HEK293 (cell line): ENCODE data around the gene KIF5A.

Source experiments
- CTCF ChIA-PET: fragments of 350-600 bp; formaldehyde crosslinking; extraction: SDS; loops from one replicate; lab custom pipeline; 2021; ENCODE audit warnings: antibody characterized with exemption; lab: Yijun Ruan, JAX
- POLR2A ChIA-PET: fragments of 300-600 bp; formaldehyde crosslinking; extraction: SDS; loops from one replicate; lab custom pipeline; 2020; ENCODE audit warnings: antibody characterized with exemption, inconsistent platforms; lab: Yijun Ruan, JAX
- H3K27ac ChIP-seq: fragments of 200-500 bp; sonication (Bioruptor generic); 2 replicates; pipeline ENCODE4 v1.5.1; 2014; ENCODE audit warnings: low read depth, low read length, control low read depth, inconsistent platforms; ENCODE audit errors: extremely low read depth
- H3K36me3 ChIP-seq, 2 experiments: fragments of 200-500 bp in 1 of 2; sonication (Bioruptor generic) in 1 of 2; 1 replicate in 1 of 2; 2 replicates in 1 of 2; pipeline ENCODE4 v1.5.1; 2014 to 2017; ENCODE audit warnings: inconsistent platforms in 2 of 2, low read length in 2 of 2; ENCODE audit not compliant: control insufficient read depth in 2 of 2, insufficient read depth in 1 of 2
- H3K4me1 ChIP-seq: fragments of 200-500 bp; sonication (Bioruptor generic); 2 replicates; pipeline ENCODE4 v1.5.1; 2014; ENCODE audit warnings: mild to moderate bottlenecking, low read length, inconsistent platforms; ENCODE audit not compliant: control insufficient read depth, insufficient read depth
- H3K4me3 ChIP-seq: 2 replicates; pipeline ENCODE4 v1.5.1; 2011; ENCODE audit warnings: low read depth, mild to moderate bottlenecking, control low read depth, low read length, moderate library complexity
- H3K9me3 ChIP-seq: fragments of 200-500 bp; sonication (Bioruptor generic); 2 replicates; pipeline ENCODE4 v1.5.1; 2014; ENCODE audit warnings: low read depth, low read length, inconsistent platforms; ENCODE audit not compliant: control insufficient read depth, insufficient read depth
- HOXD13 ChIP-seq: sonication (generic); formaldehyde crosslinking; IDR thresholded peaks from 2 replicates; pipeline ENCODE4 v1.8.0; 2022; ENCODE audit warnings: missing genetic modification reagents, borderline replicate concordance
- KLF16 ChIP-seq: fragments of 450-650 bp; formaldehyde crosslinking; IDR thresholded peaks from 2 replicates; pipeline ENCODE4 v1.5.1; 2017; ENCODE audit warnings: missing biosample characterization, missing genetic modification characterization
- YY1 ChIP-seq: fragments of 450-650 bp; formaldehyde crosslinking; IDR thresholded peaks from 2 replicates; pipeline ENCODE4 v1.5.1; 2018; ENCODE audit warnings: missing biosample characterization, missing genetic modification characterization
- ZNF112 ChIP-seq: fragments of 450-650 bp; formaldehyde crosslinking; IDR thresholded peaks from 2 replicates; pipeline ENCODE4 v1.5.0; 2017; ENCODE audit warnings: missing biosample characterization, missing genetic modification characterization
- ZNF121 ChIP-seq: fragments of 450-650 bp; formaldehyde crosslinking; IDR thresholded peaks from 2 replicates; pipeline ENCODE4 v1.5.1; 2016; ENCODE audit warnings: missing biosample characterization, missing genetic modification characterization
- ZNF16 ChIP-seq: fragments of 450-650 bp; formaldehyde crosslinking; IDR thresholded peaks from 2 replicates; pipeline ENCODE4 v1.5.1; 2016; ENCODE audit warnings: low read depth, missing biosample characterization, missing genetic modification characterization
- ZNF19 ChIP-seq: fragments of 450-650 bp; formaldehyde crosslinking; IDR thresholded peaks from 2 replicates; pipeline ENCODE4; 2016; ENCODE audit warnings: missing biosample characterization, missing genetic modification characterization, low read depth
- ZNF302 ChIP-seq: fragments of 450-650 bp; formaldehyde crosslinking; IDR thresholded peaks from 2 replicates; pipeline ENCODE4 v1.5.1; 2016; ENCODE audit warnings: missing biosample characterization, missing genetic modification characterization, low read depth
- ZNF433 ChIP-seq: fragments of 450-650 bp; formaldehyde crosslinking; IDR thresholded peaks from 2 replicates; pipeline ENCODE4 v1.5.1; 2016; ENCODE audit warnings: missing biosample characterization, missing genetic modification characterization, low read depth
- ZNF530 ChIP-seq: fragments of 450-650 bp; formaldehyde crosslinking; IDR thresholded peaks from 2 replicates; pipeline ENCODE4 v1.5.1; 2016; ENCODE audit warnings: low read depth, missing biosample characterization, missing genetic modification characterization
- ZNF585B ChIP-seq: fragments of 450-650 bp; formaldehyde crosslinking; IDR thresholded peaks from 2 replicates; pipeline ENCODE4 v1.5.1; 2016; ENCODE audit warnings: missing biosample characterization, missing genetic modification characterization
- ZNF660 ChIP-seq: fragments of 450-650 bp; IDR thresholded peaks from 2 replicates; pipeline ENCODE4 v1.5.1; 2018; ENCODE audit warnings: missing biosample characterization, mild to moderate bottlenecking, missing genetic modification characterization
- ZNF830 ChIP-seq: fragments of 450-650 bp; IDR thresholded peaks from 2 replicates; pipeline ENCODE4 v1.5.0; 2018; ENCODE audit warnings: missing biosample characterization, missing genetic modification characterization, low read depth, mild to moderate bottlenecking, moderate library complexity
- TF ChIP-seq, protein P1 (sequence below): fragments of 450-650 bp; formaldehyde crosslinking; IDR thresholded peaks from 2 replicates; pipeline ENCODE4 v1.5.1; 2016; ENCODE audit warnings: missing biosample characterization, missing genetic modification characterization
- TF ChIP-seq, protein P2 (sequence below): fragments of 450-650 bp; formaldehyde crosslinking; IDR thresholded peaks from 2 replicates; pipeline ENCODE4 v1.5.1; 2017; ENCODE audit warnings: missing biosample characterization, missing genetic modification characterization
- TF ChIP-seq, protein P3 (sequence below): fragments of 450-650 bp; formaldehyde crosslinking; IDR thresholded peaks from 2 replicates; pipeline ENCODE4 v1.5.1; 2016; ENCODE audit warnings: missing biosample characterization, missing genetic modification characterization
- TF ChIP-seq, protein P4 (sequence below): fragments of 450-650 bp; formaldehyde crosslinking; IDR thresholded peaks from 2 replicates; pipeline ENCODE4 v1.5.1; 2016; ENCODE audit warnings: missing biosample characterization, missing genetic modification characterization
- TF ChIP-seq, protein P5 (sequence below): fragments of 450-650 bp; formaldehyde crosslinking; IDR thresholded peaks from 2 replicates; pipeline ENCODE4 v1.5.1; 2016; ENCODE audit warnings: missing biosample characterization, missing genetic modification characterization
- TF ChIP-seq, protein P6 (sequence below): fragments of 450-650 bp; formaldehyde crosslinking; IDR thresholded peaks from 2 replicates; pipeline ENCODE4 v1.5.1; 2016; ENCODE audit warnings: missing biosample characterization, missing genetic modification characterization
- TF ChIP-seq, protein P7 (sequence below): fragments of 450-650 bp; formaldehyde crosslinking; IDR thresholded peaks from 2 replicates; pipeline ENCODE4 v1.5.1; 2016; ENCODE audit warnings: missing biosample characterization, missing genetic modification characterization

Gene KIF5A

DNA sequence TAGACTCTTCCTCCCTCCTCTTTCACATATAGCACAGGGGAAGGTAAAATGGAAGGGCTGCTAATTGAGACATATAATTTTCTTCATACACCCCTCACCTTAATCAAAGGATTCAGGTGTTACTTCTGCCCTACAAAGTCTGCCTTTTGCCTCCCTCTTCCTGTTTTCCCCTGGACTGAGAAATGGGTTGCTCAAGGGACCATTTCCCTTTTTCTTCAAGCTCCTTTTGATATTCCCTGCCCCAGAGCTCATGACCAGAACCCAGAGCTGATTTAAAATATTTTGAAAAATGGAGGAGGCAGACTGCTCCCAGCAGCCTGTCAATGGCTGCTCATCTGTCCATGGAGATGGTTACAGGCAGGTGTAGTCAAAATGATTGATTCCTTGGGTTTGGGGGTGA lies 34.8 kb downstream of the KIF5A start:
- H3K4me3 ChIP-seq: no peak overlapping the region
- CTCF ChIA-PET: interaction anchor here (0.6 to 6.6 kb wide), 18 partner anchors 8 to 174 kb away, joined by 3 to 113 read pairs (median 9); partner anchors contain the start of gene B4GALNT1
- no peak overlapping the region for H3K27ac ChIP-seq
- TF ChIP-seq YY1 (tag by site-specific recombination) (no peak), ZNF112 (tag by site-specific recombination) (no peak), ZNF302 (no peak), HOXD13 (CRISPR knock-in tag) (no peak), ZNF16 (no peak), ZNF19 (tag by site-specific recombination) (no peak), ZNF585B (tag by site-specific recombination) (no peak), ZNF660 (tag by site-specific recombination) (no peak), ZNF530 (tag by site-specific recombination) (no peak), ZNF433 (tag by site-specific recombination) (no peak), ZNF121 (no peak), ZNF830 (tag by site-specific recombination) (no peak), KLF16 (no peak)
- TF ChIP-seq, protein P1, sequence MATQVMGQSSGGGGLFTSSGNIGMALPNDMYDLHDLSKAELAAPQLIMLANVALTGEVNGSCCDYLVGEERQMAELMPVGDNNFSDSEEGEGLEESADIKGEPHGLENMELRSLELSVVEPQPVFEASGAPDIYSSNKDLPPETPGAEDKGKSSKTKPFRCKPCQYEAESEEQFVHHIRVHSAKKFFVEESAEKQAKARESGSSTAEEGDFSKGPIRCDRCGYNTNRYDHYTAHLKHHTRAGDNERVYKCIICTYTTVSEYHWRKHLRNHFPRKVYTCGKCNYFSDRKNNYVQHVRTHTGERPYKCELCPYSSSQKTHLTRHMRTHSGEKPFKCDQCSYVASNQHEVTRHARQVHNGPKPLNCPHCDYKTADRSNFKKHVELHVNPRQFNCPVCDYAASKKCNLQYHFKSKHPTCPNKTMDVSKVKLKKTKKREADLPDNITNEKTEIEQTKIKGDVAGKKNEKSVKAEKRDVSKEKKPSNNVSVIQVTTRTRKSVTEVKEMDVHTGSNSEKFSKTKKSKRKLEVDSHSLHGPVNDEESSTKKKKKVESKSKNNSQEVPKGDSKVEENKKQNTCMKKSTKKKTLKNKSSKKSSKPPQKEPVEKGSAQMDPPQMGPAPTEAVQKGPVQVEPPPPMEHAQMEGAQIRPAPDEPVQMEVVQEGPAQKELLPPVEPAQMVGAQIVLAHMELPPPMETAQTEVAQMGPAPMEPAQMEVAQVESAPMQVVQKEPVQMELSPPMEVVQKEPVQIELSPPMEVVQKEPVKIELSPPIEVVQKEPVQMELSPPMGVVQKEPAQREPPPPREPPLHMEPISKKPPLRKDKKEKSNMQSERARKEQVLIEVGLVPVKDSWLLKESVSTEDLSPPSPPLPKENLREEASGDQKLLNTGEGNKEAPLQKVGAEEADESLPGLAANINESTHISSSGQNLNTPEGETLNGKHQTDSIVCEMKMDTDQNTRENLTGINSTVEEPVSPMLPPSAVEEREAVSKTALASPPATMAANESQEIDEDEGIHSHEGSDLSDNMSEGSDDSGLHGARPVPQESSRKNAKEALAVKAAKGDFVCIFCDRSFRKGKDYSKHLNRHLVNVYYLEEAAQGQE (tag by site-specific recombination): no peak
- TF ChIP-seq, protein P2, sequence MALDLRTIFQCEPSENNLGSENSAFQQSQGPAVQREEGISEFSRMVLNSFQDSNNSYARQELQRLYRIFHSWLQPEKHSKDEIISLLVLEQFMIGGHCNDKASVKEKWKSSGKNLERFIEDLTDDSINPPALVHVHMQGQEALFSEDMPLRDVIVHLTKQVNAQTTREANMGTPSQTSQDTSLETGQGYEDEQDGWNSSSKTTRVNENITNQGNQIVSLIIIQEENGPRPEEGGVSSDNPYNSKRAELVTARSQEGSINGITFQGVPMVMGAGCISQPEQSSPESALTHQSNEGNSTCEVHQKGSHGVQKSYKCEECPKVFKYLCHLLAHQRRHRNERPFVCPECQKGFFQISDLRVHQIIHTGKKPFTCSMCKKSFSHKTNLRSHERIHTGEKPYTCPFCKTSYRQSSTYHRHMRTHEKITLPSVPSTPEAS: no peak
- TF ChIP-seq, protein P3, sequence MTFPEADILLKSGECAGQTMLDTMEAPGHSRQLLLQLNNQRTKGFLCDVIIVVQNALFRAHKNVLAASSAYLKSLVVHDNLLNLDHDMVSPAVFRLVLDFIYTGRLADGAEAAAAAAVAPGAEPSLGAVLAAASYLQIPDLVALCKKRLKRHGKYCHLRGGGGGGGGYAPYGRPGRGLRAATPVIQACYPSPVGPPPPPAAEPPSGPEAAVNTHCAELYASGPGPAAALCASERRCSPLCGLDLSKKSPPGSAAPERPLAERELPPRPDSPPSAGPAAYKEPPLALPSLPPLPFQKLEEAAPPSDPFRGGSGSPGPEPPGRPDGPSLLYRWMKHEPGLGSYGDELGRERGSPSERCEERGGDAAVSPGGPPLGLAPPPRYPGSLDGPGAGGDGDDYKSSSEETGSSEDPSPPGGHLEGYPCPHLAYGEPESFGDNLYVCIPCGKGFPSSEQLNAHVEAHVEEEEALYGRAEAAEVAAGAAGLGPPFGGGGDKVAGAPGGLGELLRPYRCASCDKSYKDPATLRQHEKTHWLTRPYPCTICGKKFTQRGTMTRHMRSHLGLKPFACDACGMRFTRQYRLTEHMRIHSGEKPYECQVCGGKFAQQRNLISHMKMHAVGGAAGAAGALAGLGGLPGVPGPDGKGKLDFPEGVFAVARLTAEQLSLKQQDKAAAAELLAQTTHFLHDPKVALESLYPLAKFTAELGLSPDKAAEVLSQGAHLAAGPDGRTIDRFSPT: no peak
- TF ChIP-seq, protein P4, sequence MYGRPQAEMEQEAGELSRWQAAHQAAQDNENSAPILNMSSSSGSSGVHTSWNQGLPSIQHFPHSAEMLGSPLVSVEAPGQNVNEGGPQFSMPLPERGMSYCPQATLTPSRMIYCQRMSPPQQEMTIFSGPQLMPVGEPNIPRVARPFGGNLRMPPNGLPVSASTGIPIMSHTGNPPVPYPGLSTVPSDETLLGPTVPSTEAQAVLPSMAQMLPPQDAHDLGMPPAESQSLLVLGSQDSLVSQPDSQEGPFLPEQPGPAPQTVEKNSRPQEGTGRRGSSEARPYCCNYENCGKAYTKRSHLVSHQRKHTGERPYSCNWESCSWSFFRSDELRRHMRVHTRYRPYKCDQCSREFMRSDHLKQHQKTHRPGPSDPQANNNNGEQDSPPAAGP (tag by site-specific recombination): no peak
- TF ChIP-seq, protein P5, sequence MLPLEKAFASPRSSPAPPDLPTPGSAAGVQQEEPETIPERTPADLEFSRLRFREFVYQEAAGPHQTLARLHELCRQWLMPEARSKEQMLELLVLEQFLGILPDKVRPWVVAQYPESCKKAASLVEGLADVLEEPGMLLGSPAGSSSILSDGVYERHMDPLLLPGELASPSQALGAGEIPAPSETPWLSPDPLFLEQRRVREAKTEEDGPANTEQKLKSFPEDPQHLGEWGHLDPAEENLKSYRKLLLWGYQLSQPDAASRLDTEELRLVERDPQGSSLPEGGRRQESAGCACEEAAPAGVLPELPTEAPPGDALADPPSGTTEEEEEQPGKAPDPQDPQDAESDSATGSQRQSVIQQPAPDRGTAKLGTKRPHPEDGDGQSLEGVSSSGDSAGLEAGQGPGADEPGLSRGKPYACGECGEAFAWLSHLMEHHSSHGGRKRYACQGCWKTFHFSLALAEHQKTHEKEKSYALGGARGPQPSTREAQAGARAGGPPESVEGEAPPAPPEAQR (tag by site-specific recombination): no peak
- TF ChIP-seq, protein P6, sequence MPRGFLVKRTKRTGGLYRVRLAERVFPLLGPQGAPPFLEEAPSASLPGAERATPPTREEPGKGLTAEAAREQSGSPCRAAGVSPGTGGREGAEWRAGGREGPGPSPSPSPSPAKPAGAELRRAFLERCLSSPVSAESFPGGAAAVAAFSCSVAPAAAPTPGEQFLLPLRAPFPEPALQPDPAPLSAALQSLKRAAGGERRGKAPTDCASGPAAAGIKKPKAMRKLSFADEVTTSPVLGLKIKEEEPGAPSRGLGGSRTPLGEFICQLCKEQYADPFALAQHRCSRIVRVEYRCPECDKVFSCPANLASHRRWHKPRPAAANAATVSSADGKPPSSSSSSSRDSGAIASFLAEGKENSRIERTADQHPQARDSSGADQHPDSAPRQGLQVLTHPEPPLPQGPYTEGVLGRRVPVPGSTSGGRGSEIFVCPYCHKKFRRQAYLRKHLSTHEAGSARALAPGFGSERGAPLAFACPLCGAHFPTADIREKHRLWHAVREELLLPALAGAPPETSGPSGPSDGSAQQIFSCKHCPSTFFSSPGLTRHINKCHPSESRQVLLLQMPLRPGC (tag by site-specific recombination): no peak
- TF ChIP-seq, protein P7, sequence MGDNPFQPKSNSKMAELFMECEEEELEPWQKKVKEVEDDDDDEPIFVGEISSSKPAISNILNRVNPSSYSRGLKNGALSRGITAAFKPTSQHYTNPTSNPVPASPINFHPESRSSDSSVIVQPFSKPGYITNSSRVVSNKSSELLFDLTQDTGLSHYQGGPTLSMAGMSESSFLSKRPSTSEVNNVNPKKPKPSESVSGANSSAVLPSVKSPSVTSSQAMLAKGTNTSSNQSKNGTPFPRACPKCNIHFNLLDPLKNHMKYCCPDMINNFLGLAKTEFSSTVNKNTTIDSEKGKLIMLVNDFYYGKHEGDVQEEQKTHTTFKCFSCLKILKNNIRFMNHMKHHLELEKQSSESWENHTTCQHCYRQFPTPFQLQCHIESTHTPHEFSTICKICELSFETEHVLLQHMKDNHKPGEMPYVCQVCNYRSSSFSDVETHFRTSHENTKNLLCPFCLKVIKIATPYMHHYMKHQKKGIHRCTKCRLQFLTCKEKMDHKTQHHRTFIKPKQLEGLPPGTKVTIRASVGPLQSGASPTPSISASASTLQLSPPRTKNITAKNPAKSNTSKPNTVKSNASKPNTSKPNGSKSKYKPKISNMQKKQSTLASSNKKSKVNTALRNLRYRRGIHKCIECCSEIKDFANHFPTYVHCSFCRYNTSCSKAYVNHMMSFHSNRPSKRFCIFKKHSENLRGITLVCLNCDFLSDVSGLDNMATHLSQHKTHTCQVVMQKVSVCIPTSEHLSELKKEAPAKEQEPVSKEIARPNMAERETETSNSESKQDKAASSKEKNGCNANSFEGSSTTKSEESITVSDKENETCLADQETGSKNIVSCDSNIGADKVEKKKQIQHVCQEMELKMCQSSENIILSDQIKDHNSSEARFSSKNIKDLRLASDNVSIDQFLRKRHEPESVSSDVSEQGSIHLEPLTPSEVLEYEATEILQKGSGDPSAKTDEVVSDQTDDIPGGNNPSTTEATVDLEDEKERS (tag by site-specific recombination): no peak
- POLR2A ChIA-PET: interaction anchor here (0.6 to 1.5 kb wide), 3 partner anchors 26 to 48 kb away, joined by 3 to 4 read pairs (median 3); partner anchors contain the start of genes ARHGEF25 and B4GALNT1
- H3K4me1 ChIP-seq: no peaks in the 10 kb centered on the region
- H3K36me3 ChIP-seq: peaks cover 0 to 29% of the 10 kb centered on the region in 2 experiments; a peak in 1 of 3 replicates
- no peaks in the 10 kb centered on the region for H3K9me3 ChIP-seq
